Calu3 (cell line): ENCODE results near the gene SLC44A5. TPM values are rescaled to one million over a fixed set of nuclear protein-coding genes. Genes with fewer than 3 reads are reported as not detected.
"Not testable (repeated sequence)": the region's sequence is repeated elsewhere in the genome, so short reads cannot be mapped to it uniquely, and the experiment has no call there.

Experiments used
- BruUV-seq: library from RNA; stranded (reverse); fragments of 400-500 nt; replicated peaks from 2 replicates; lab custom pipeline; 2021; lab: Mats Ljungman, UMichigan
- CTCF ChIA-PET: fragments of 300-600 bp; sonication (Branson Sonifier 250); formaldehyde crosslinking; loops from one replicate; lab custom pipeline; 2022; ENCODE audit warnings: antibody characterized with exemption; lab: Charles Lee
- DNase-seq: peaks from one replicate; pipeline ENCODE4 v3.0.0; 2022
- H3K27ac Mint-ChIP-seq: one replicate; pipeline ENCODE4 v1.8.0; 2022; ENCODE audit warnings: mixed read lengths; ENCODE audit not compliant: unreplicated experiment
- H3K27me3 Mint-ChIP-seq: one replicate; pipeline ENCODE4 v1.8.0; 2022; ENCODE audit warnings: mixed read lengths; ENCODE audit not compliant: unreplicated experiment
- H3K36me3 Mint-ChIP-seq: one replicate; pipeline ENCODE4 v1.8.0; 2022; ENCODE audit warnings: mild to moderate bottlenecking, moderate library complexity, mixed read lengths; ENCODE audit not compliant: insufficient read depth, unreplicated experiment
- H3K4me1 Mint-ChIP-seq: one replicate; pipeline ENCODE4 v1.8.0; 2022; ENCODE audit warnings: mild to moderate bottlenecking, low read depth, mixed read lengths; ENCODE audit not compliant: unreplicated experiment
- H3K4me3 Mint-ChIP-seq: one replicate; pipeline ENCODE4 v1.8.0; 2022; ENCODE audit warnings: mild to moderate bottlenecking, low read depth, moderate library complexity, mixed read lengths; ENCODE audit not compliant: unreplicated experiment
- H3K9me3 Mint-ChIP-seq: one replicate; pipeline ENCODE4 v1.8.0; 2022; ENCODE audit warnings: low read depth, mixed read lengths; ENCODE audit not compliant: unreplicated experiment
- CTCF ChIP-seq: fragments of 200-600 bp; IDR thresholded peaks from one replicate; pipeline ENCODE4 v1.8.0; 2022; ENCODE audit warnings: antibody characterized with exemption; ENCODE audit not compliant: unreplicated experiment
- intact Hi-C: fragments of 100-400 bp; cut with micrococcal nuclease; formaldehyde crosslinking; loops from one replicate; pipeline ENCODE4 v1.10.0; 2022; ENCODE audit not compliant: unreplicated experiment
- total RNA-seq: library from RNA; stranded (reverse); gene quantifications from 2 replicates; pipeline ENCODE4 v1.2.3, GENCODE V29; 2022

SLC44A5 gene
- total RNA-seq, 1 experiment from 2014 or later, result 5.8 TPM

- DNase-seq, result peak; percentile 22
- H3K4me1 Mint-ChIP-seq, result no peaks in the 10 kb centered on the region
- CTCF ChIA-PET, result interaction anchor here (0.6 to 1.5 kb wide), 8 partner anchors 23 to 425 kb away, joined by 3 to 7 read pairs (median 4); no protein-coding TSS in a partner anchor
- peaks cover 3% of the 10 kb centered on the region for H3K9me3 Mint-ChIP-seq
- no peak overlapping the region for H3K4me3 Mint-ChIP-seq
- H3K27me3 Mint-ChIP-seq, result no peaks in the 10 kb centered on the region
- no peak for TF ChIP-seq CTCF
- no TSS peak for BruUV-seq
- no peaks in the 10 kb centered on the region for H3K36me3 Mint-ChIP-seq
- H3K27ac Mint-ChIP-seq, result no peak overlapping the region
- intact Hi-C loops, result loop anchor here (1.0 kb wide), 1 partner anchor 367 kb away; no protein-coding TSS in a partner anchor
Measured at GRCh38 chr1:75265792-75266191, 345.1 kb downstream of the SLC44A5 start.

- BruUV-seq, result no TSS peak
- CTCF ChIA-PET, result no interaction called here
- no peak for DNase-seq
- intact Hi-C loops, result no loop called here
- Mint-ChIP-seq H3K9me3 (peaks cover 4% of the 10 kb centered on the region), H3K27me3 (no peaks in the 10 kb centered on the region), H3K36me3 (no peaks in the 10 kb centered on the region), H3K27ac (no peak overlapping the region), H3K4me1 (no peaks in the 10 kb centered on the region), H3K4me3 (no peak overlapping the region)
- TF ChIP-seq CTCF, result no peak
Measured at GRCh38 chr1:75264112-75264511, 346.8 kb downstream of the SLC44A5 start.

GRCh38 chr1:75263616-75264015, 347.3 kb downstream of the SLC44A5 start:
- H3K36me3 Mint-ChIP-seq, H3K27ac Mint-ChIP-seq, BruUV-seq, H3K9me3 Mint-ChIP-seq, H3K4me1 Mint-ChIP-seq, intact Hi-C loops, CTCF ChIA-PET, DNase-seq, H3K27me3 Mint-ChIP-seq, H3K4me3 Mint-ChIP-seq: not testable (repeated sequence)

GRCh38 chr1:75261946-75262345, 349.0 kb downstream of the SLC44A5 start:
- intact Hi-C loops, H3K4me3 Mint-ChIP-seq, H3K27me3 Mint-ChIP-seq, H3K4me1 Mint-ChIP-seq, H3K27ac Mint-ChIP-seq, CTCF ChIA-PET, DNase-seq, H3K36me3 Mint-ChIP-seq, BruUV-seq, H3K9me3 Mint-ChIP-seq: not testable (repeated sequence)

- intact Hi-C loops, result no loop called here
- no peaks in the 10 kb centered on the region for H3K27me3 Mint-ChIP-seq
- no TSS peak for BruUV-seq
- H3K27ac Mint-ChIP-seq, result no peak overlapping the region
- no peak for DNase-seq
- CTCF ChIA-PET, result no interaction called here
- H3K4me3 Mint-ChIP-seq, result no peak overlapping the region
- peaks cover 4% of the 10 kb centered on the region for H3K9me3 Mint-ChIP-seq
- H3K36me3 Mint-ChIP-seq, result no peaks in the 10 kb centered on the region
- TF ChIP-seq CTCF, result no peak
- H3K4me1 Mint-ChIP-seq, result no peaks in the 10 kb centered on the region
Measured at GRCh38 chr1:75258351-75258750, 352.6 kb downstream of the SLC44A5 start.
